ENCODE results near the gene ITSN2.
"Not testable (repeated sequence)": the region's sequence is repeated elsewhere in the genome, so short reads cannot be mapped to it uniquely, and the experiment has no call there.

ITSN2 gene

GRCh38 chr2:24363301-24363700 is 3.0 kb upstream of the ITSN2 start:
- no peak for DNase-seq (ENCODE audit: low read depth in 2 of 2, low spot score in 1 of 2)

- no peak for DNase-seq (ENCODE audit: low read depth in 2 of 2, low spot score in 1 of 2)
Observed at GRCh38 chr2:24362253-24362652, 1.9 kb upstream of the ITSN2 start.

GRCh38 chr2:24360963-24361330 is 611 bp upstream of the ITSN2 start:
- DNase-seq (ENCODE audit: low read depth in 2 of 2, low spot score in 1 of 2): no peak

- DNase-seq (ENCODE audit: low read depth in 2 of 2, low spot score in 1 of 2): peak in 1 of 2 donors; percentile 16
Observed at GRCh38 chr2:24359129-24360049, 947 bp downstream of the ITSN2 start.

- not testable (repeated sequence) for DNase-seq (ENCODE audit: low read depth in 2 of 2, low spot score in 1 of 2)
Observed at GRCh38 chr2:24357767-24358166, 2.6 kb downstream of the ITSN2 start.

GRCh38 chr2:24357115-24357514 is 3.2 kb downstream of the ITSN2 start:
- not testable (repeated sequence) for DNase-seq (ENCODE audit: low read depth in 2 of 2, low spot score in 1 of 2)

- no peak for DNase-seq (ENCODE audit: low read depth in 2 of 2, low spot score in 1 of 2)
Observed at GRCh38 chr2:24354957-24355356, 5.4 kb downstream of the ITSN2 start.

- DNase-seq (ENCODE audit: low read depth in 2 of 2, low spot score in 1 of 2): no peak
Observed at GRCh38 chr2:24354395-24354794, 5.9 kb downstream of the ITSN2 start.

- DNase-seq (ENCODE audit: low read depth in 2 of 2, low spot score in 1 of 2): no peak
Observed at GRCh38 chr2:24353973-24354372, 6.4 kb downstream of the ITSN2 start.

- no peak for DNase-seq (ENCODE audit: low read depth in 2 of 2, low spot score in 1 of 2)
Observed at GRCh38 chr2:24353364-24353763, 7.0 kb downstream of the ITSN2 start.

- no peak for DNase-seq (ENCODE audit: low read depth in 2 of 2, low spot score in 1 of 2)
Observed at GRCh38 chr2:24352664-24353063, 7.7 kb downstream of the ITSN2 start.

- DNase-seq (ENCODE audit: low read depth in 2 of 2, low spot score in 1 of 2): no peak
Observed at GRCh38 chr2:24351981-24352380, 8.4 kb downstream of the ITSN2 start.

GRCh38 chr2:24351627-24351938 is 8.8 kb downstream of the ITSN2 start:
- DNase-seq (ENCODE audit: low read depth in 2 of 2, low spot score in 1 of 2): no peak

- DNase-seq (ENCODE audit: low read depth in 2 of 2, low spot score in 1 of 2): no peak
Observed at GRCh38 chr2:24350826-24351626, 9.3 kb downstream of the ITSN2 start.

GRCh38 chr2:24349097-24349496 is 11.2 kb downstream of the ITSN2 start:
- DNase-seq (ENCODE audit: low read depth in 2 of 2, low spot score in 1 of 2): no peak

- DNase-seq (ENCODE audit: low read depth in 2 of 2, low spot score in 1 of 2): no peak
Observed at GRCh38 chr2:24345937-24346336, 14.4 kb downstream of the ITSN2 start.

GRCh38 chr2:24343225-24343882 is 17.0 kb downstream of the ITSN2 start:
- DNase-seq (ENCODE audit: low read depth in 2 of 2, low spot score in 1 of 2): no peak

- DNase-seq (ENCODE audit: low read depth in 2 of 2, low spot score in 1 of 2): no peak
Observed at GRCh38 chr2:24342110-24342910, 18.0 kb downstream of the ITSN2 start.

GRCh38 chr2:24339856-24340262 is 20.5 kb downstream of the ITSN2 start:
- DNase-seq (ENCODE audit: low read depth in 2 of 2, low spot score in 1 of 2): no peak

- not testable (repeated sequence) for DNase-seq (ENCODE audit: low read depth in 2 of 2, low spot score in 1 of 2)
Observed at GRCh38 chr2:24339098-24339497, 21.2 kb downstream of the ITSN2 start.

GRCh38 chr2:24337890-24338289 is 22.4 kb downstream of the ITSN2 start:
- no peak for DNase-seq (ENCODE audit: low read depth in 2 of 2, low spot score in 1 of 2)
